ENCODE measurements around the gene ELOB.

- TF ChIP-seq CTCF (IDR thresholded peaks at IDR 0.05): no peak
- TF ChIP-seq POLR2AphosphoS5 (IDR thresholded peaks at IDR 0.05; ENCODE audit: insufficient read depth in 1 of 2, low read depth in 1 of 2): no peak
- no peak for TF ChIP-seq POLR2A (IDR thresholded peaks at IDR 0.05)
Observed at GRCh38 chr16:2726923-2727322, 50.2 kb downstream of the ELOB start.
